Medulla oblongata (tissue), 1 donor: ENCODE data around the gene TBC1D9B.

Source experiments
- DNase-seq: peaks from one replicate; pipeline ENCODE4 v3.0.0-alpha.2; 2015; ENCODE audit errors: extremely low spot score

TBC1D9B gene

GRCh38 chr5:179907556-179908324, at the start of gene TBC1D9B:
Gene TBC1D9B (minus strand): TSS chr5:179907897. CDS start chr5:179907821, 76 bp downstream.
- peak; percentile 74 for DNase-seq

GRCh38 chr5:179955630-179956029, 47.9 kb upstream of the TBC1D9B start:
- DNase-seq, result no peak

GRCh38 chr5:179955062-179955461, 47.4 kb upstream of the TBC1D9B start:
- no peak for DNase-seq

GRCh38 chr5:179954434-179954833, 46.7 kb upstream of the TBC1D9B start:
- no peak for DNase-seq

GRCh38 chr5:179953987-179954386, 46.3 kb upstream of the TBC1D9B start:
- no peak for DNase-seq

GRCh38 chr5:179936976-179937681, 29.4 kb upstream of the TBC1D9B start:
- DNase-seq, result no peak

GRCh38 chr5:179930788-179931473, 23.2 kb upstream of the TBC1D9B start:
- no peak for DNase-seq

GRCh38 chr5:179927824-179928223, 20.1 kb upstream of the TBC1D9B start:
- DNase-seq, result no peak

- DNase-seq, result no peak
Measured at GRCh38 chr5:179926657-179927056, 19.0 kb upstream of the TBC1D9B start.

GRCh38 chr5:179923436-179923835, 15.7 kb upstream of the TBC1D9B start:
- DNase-seq, result peak; percentile 32

- DNase-seq, result no peak
Measured at GRCh38 chr5:179920175-179920574, 12.5 kb upstream of the TBC1D9B start.

GRCh38 chr5:179919487-179920060, 11.9 kb upstream of the TBC1D9B start:
- no peak for DNase-seq

- DNase-seq, result no peak
Measured at GRCh38 chr5:179918742-179919486, 11.2 kb upstream of the TBC1D9B start.

- DNase-seq, result no peak
Measured at GRCh38 chr5:179916523-179916922, 8.8 kb upstream of the TBC1D9B start.

GRCh38 chr5:179915406-179915935, 7.8 kb upstream of the TBC1D9B start:
- DNase-seq, result no peak

- peak; percentile 35 for DNase-seq
Measured at GRCh38 chr5:179914032-179914755, 6.5 kb upstream of the TBC1D9B start.

- DNase-seq, result no peak
Measured at GRCh38 chr5:179913461-179913860, 5.8 kb upstream of the TBC1D9B start.

GRCh38 chr5:179912951-179913350, 5.3 kb upstream of the TBC1D9B start:
- DNase-seq, result peak; percentile 54

- no peak for DNase-seq
Measured at GRCh38 chr5:179912386-179912785, 4.7 kb upstream of the TBC1D9B start.

- no peak for DNase-seq
Measured at GRCh38 chr5:179909224-179909623, 1.5 kb upstream of the TBC1D9B start.

GRCh38 chr5:179908528-179908927, 831 bp upstream of the TBC1D9B start:
- no peak for DNase-seq
